Ovary (tissue), 9 donors: Measurements from ENCODE around the gene HEATR3. TPM values are rescaled to one million over a fixed set of nuclear protein-coding genes. Genes with fewer than 3 reads are reported as not detected.
"Not testable (repeated sequence)": the region's sequence is repeated elsewhere in the genome, so short reads cannot be mapped to it uniquely, and the experiment has no call there.

ENCODE experiments used
- DNase-seq, 5 donors: peaks; one replicate each; pipeline ENCODE4 v3.0.0-alpha.2; 2019 to 2020
- H3K27ac ChIP-seq, 2 donors: fragments of 200-600 bp; one replicate each; pipeline versions ENCODE4 v1.5.1 to v1.8.0; 2019 to 2022
- H3K27me3 ChIP-seq: fragments of 200-600 bp; one replicate; pipeline ENCODE4 v1.8.0; 2022
- H3K36me3 ChIP-seq: fragments of 200-600 bp; sonication (generic); one replicate; pipeline ENCODE4 v1.5.1; 2019
- H3K4me1 ChIP-seq: one replicate; pipeline ENCODE4 v1.8.1; 2013; ENCODE audit warnings: mild to moderate bottlenecking, moderate library complexity; ENCODE audit not compliant: insufficient read depth
- H3K4me3 ChIP-seq: fragments of 200-600 bp; sonication (generic); one replicate; pipeline ENCODE4 v1.5.1; 2017
- H3K9me3 ChIP-seq, 2 donors: fragments of 200-600 bp in 1 of 2; sonication (generic) in 1 of 2; one replicate each; pipeline versions ENCODE4 v1.5.1 to v1.8.1; 2013 to 2019; ENCODE audit warnings: mild to moderate bottlenecking in 1 of 2, moderate library complexity in 1 of 2
- CTCF ChIP-seq, 3 donors: fragments of 450-650 bp in 2 of 3; fragments of 200-600 bp in 1 of 3; IDR thresholded peaks; one replicate each; pipeline versions ENCODE4 v1.5.1 to v1.8.0; 2016 to 2022; ENCODE audit warnings: antibody characterized with exemption in 3 of 3, mild to moderate bottlenecking in 1 of 3
- EP300 ChIP-seq: sonication (generic); formaldehyde crosslinking; IDR thresholded peaks from one replicate; pipeline ENCODE4 v1.6.1; 2017; ENCODE audit warnings: antibody characterized with exemption
- POLR2A ChIP-seq: fragments of 450-650 bp; IDR thresholded peaks from one replicate; pipeline ENCODE4 v1.6.1; 2017; ENCODE audit warnings: antibody characterized with exemption, mild to moderate bottlenecking, moderate library complexity
- WGBS, 3 donors: extraction: QIAGEN DNeasy Blood & Tissue Kit in 1 of 3; methylation state at CpG; one replicate each; pipeline versions ENCODE4 v1.1.5 to v1.1.7; 2013 to 2017; 5-methylcytosine and 5-hydroxymethylcytosine counted together
- intact Hi-C, 4 donors: fragments of 100-400 bp; cut with DNase I; formaldehyde crosslinking; loops; one replicate each; pipeline versions ENCODE4 v1.11.0 to v1.15.1; 2022 to 2023
- polyA plus RNA-seq, 2 donors: library from polyadenylated mRNA; stranded (reverse); fragments of 200-250 nt in 1 of 2; fragments of 350-450 nt in 1 of 2; fragmentation: Illumina TruSeq in 1 of 2; extraction: RNeasy Lipid Tissue Mini Kit (QIAGEN cat#74804) in 1 of 2; gene quantifications; one replicate each; pipeline ENCODE4 v1.2.3, GENCODE V29; 2013 to 2014
- total RNA-seq, 7 donors: library from RNA; depleted of rRNA in 2 of 7; stranded (reverse); fragments of >200 nt in 2 of 7; fragmentation: NEBNext Ultra II Directional in 3 of 7; extraction: Animal tissue kit (Norgen Biotek cat#: 25700) in 3 of 7; gene quantifications; one replicate each; pipeline versions ENCODE4 v1.1.0 to v1.2.4, GENCODE V29; 2016 to 2023
- donor health status: DM: no; HTN: no; CAD: no; lungs with moderate emphysema.
- donor health status: DM: no; HTN: no; CAD: no.
- donor health status: Bipolar disorder and iron deficiency.
- donor health status: DM: yes; HTN: yes; CAD: no.
- donor health status: DM: no; HTN: no; CAD: no.
- donor health status: DM: yes; HTN: yes; CAD: no.

Gene HEATR3
- total and polyA plus RNA-seq, 9 donors, result 2.4 to 15.2 (median 10.7) TPM

GRCh38 chr16:50123417-50123816 is 57.6 kb downstream of the HEATR3 start:
- H3K36me3 ChIP-seq, result no peaks in the 10 kb centered on the region
- no peak for DNase-seq
- no peaks in the 10 kb centered on the region for H3K4me1 ChIP-seq
- no peaks in the 10 kb centered on the region for H3K27me3 ChIP-seq
- no peak overlapping the region for H3K4me3 ChIP-seq
- 94 to 98% (median 95%) methylated on average over 1 of the region's 1 CpG for WGBS, 3 donors
- no peaks in the 10 kb centered on the region for H3K9me3 ChIP-seq
- TF ChIP-seq EP300 (no peak), POLR2A (no peak)
- no peak overlapping the region for H3K27ac ChIP-seq
- intact Hi-C loops, result no loop called here

- intact Hi-C loops, result no loop called here
- whole genome bisulfite sequencing, 3 donors, result 90 to 95% (median 93%) methylated on average over 2 of the region's 2 CpGs
Measured at GRCh38 chr16:50124769-50125168, 59.0 kb downstream of the HEATR3 start.

DNA sequence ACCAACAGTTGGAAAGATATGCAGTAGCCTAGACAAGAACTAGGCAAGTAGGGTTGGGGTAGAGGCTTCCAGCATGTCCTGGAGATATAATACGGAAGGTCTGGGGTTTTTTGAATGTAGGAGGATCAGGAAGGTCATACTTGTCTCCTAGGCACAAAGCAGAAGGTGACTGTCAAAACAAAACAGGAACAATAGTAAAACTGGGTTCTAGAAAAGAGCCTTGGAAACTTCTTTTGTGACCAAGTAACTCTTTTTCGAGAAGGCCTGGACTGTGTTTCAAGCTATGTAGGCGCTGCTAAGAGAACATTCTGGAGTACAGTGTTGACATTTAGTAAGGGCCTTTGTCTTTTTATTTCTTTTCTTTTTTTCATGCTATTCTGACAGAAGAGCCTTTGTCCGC is 60.4 kb downstream of the HEATR3 start:
- Histone ChIP-seq H3K4me1 (no peaks in the 10 kb centered on the region), H3K4me3 (no peak overlapping the region), H3K27ac (no peak overlapping the region), H3K9me3 (no peaks in the 10 kb centered on the region), H3K27me3 (no peaks in the 10 kb centered on the region), H3K36me3 (no peaks in the 10 kb centered on the region)
- intact Hi-C loops, result no loop called here
- DNase-seq, result no peak
- 89 to 93% (median 91%) methylated on average over 4 of the region's 4 CpGs for WGBS, 3 donors
- no peak for TF ChIP-seq CTCF (IDR thresholded peaks at IDR 0.05)
- TF ChIP-seq POLR2A, result no peak
- no peak for TF ChIP-seq EP300

More at GRCh38 chr16:50124769-50125168, 59.0 kb downstream of the HEATR3 start:
- Histone ChIP-seq H3K36me3 (no peaks in the 10 kb centered on the region), H3K27ac (no peak overlapping the region), H3K4me1 (no peaks in the 10 kb centered on the region), H3K4me3 (no peak overlapping the region), H3K27me3 (no peaks in the 10 kb centered on the region), H3K9me3 (no peaks in the 10 kb centered on the region)
- DNase-seq, result no peak
- TF ChIP-seq CTCF (IDR thresholded peaks at IDR 0.05) (no peak), POLR2A (no peak), EP300 (no peak)

GRCh38 chr16:50132571-50132970 is 66.8 kb downstream of the HEATR3 start:
- H3K27me3 ChIP-seq, H3K36me3 ChIP-seq, intact Hi-C loops, H3K4me3 ChIP-seq, H3K9me3 ChIP-seq, H3K4me1 ChIP-seq, DNase-seq, H3K27ac ChIP-seq: not testable (repeated sequence)
- 82 to 90% (median 86%) methylated on average over 7 of the region's 7 CpGs for WGBS, 3 donors

DNA sequence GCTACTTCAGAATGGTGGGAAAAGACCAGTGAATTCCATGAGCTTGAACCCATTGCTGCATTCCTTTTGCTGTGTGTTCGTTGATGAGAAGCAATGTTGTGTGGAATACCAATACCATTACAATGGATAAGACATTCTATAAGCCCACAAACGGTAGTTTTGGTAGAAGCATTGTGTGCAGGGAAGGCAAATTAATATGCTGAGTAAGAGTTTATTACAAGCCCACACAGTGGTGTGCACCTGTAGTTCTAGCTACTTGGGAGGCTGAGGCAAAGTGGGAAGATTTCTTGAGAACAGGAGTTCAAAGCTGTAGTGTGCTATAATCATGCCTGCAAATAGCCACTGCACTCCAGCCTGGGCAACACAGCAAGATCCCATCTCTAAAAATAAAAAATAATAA is 67.4 kb downstream of the HEATR3 start:
- intact Hi-C loops, result no loop called here
- Histone ChIP-seq H3K27ac (no peak overlapping the region), H3K4me1 (no peaks in the 10 kb centered on the region), H3K9me3 (no peaks in the 10 kb centered on the region), H3K4me3 (no peak overlapping the region), H3K36me3 (no peaks in the 10 kb centered on the region), H3K27me3 (no peaks in the 10 kb centered on the region)
- WGBS, 3 donors, result 30 to 65% (median 41%) methylated on average over 2 of the region's 2 CpGs
- TF ChIP-seq POLR2A (no peak), EP300 (no peak), CTCF (IDR thresholded peaks at IDR 0.05) (no peak)
- DNase-seq, result no peak

DNA sequence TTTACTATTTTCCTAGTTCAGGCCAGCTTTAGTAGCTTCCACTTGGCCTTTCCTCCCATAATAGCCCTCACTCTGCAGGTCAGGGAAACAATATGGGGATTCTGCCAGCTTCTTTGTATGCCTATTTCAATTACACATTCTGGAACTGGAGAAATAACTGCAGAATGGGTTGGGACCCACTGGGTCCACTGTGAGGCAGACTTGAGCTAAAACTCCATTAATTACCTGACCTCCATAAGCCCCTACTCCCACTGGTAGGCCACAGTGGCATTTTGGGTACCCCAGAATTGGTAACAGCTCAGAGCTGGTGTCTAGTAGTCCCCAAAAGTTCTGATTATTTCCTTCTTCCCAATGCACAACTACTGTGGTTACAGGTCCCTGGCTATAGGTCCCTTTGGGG is 70.6 kb downstream of the HEATR3 start:
- H3K36me3 ChIP-seq, result no peaks in the 10 kb centered on the region
- TF ChIP-seq CTCF (IDR thresholded peaks at IDR 0.05) (no peak), POLR2A (no peak), EP300 (no peak)
- DNase-seq, result no peak
- peaks cover 0 to 4% of the 10 kb centered on the region in 2 donors for H3K9me3 ChIP-seq
- no peak overlapping the region for H3K4me3 ChIP-seq
- H3K27me3 ChIP-seq, result no peaks in the 10 kb centered on the region
- H3K4me1 ChIP-seq, result no peaks in the 10 kb centered on the region
- no peak overlapping the region for H3K27ac ChIP-seq
- intact Hi-C loops, result no loop called here
